ENCODE measurements around the gene ZFPM1.

DNA sequence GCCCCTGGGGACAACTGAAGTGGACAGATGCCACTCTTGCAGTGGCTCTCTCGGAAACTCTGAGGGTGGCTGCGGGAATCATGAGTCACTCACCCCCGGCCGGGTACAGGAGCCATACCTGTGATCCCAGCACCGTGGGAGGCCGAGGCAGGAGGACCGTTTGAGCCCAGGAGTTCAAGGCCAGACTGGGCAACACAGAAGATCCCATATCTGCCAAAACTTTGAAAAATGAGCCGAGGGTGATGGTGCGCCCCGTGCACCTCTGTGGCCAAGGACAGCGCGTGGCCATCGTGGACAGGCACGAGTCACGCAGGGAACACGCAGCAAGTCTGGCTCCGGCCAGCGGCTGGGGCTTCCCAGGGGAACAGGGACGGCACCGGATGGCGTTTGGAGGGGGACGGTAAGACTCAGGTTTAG, 75.8 kb downstream of the ZFPM1 start:
- TF ChIP-seq SIN3A (IDR thresholded peaks at IDR 0.05; ENCODE audit: borderline replicate concordance, insufficient read depth, low read depth, low read length) (no peak), POLR2AphosphoS5 (IDR thresholded peaks at IDR 0.05; ENCODE audit: low read depth, low read length) (no peak), TCF7L2 (IDR thresholded peaks at IDR 0.05; ENCODE audit: low read depth, low read length) (no peak)
- TF ChIP-seq, protein P1, sequence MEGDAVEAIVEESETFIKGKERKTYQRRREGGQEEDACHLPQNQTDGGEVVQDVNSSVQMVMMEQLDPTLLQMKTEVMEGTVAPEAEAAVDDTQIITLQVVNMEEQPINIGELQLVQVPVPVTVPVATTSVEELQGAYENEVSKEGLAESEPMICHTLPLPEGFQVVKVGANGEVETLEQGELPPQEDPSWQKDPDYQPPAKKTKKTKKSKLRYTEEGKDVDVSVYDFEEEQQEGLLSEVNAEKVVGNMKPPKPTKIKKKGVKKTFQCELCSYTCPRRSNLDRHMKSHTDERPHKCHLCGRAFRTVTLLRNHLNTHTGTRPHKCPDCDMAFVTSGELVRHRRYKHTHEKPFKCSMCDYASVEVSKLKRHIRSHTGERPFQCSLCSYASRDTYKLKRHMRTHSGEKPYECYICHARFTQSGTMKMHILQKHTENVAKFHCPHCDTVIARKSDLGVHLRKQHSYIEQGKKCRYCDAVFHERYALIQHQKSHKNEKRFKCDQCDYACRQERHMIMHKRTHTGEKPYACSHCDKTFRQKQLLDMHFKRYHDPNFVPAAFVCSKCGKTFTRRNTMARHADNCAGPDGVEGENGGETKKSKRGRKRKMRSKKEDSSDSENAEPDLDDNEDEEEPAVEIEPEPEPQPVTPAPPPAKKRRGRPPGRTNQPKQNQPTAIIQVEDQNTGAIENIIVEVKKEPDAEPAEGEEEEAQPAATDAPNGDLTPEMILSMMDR (IDR thresholded peaks at IDR 0.05), result no peak

Measured in Panc1 (cell line).